Effector CD8-positive, alpha-beta T cell (primary cell): ENCODE results near the gene CACNB1.

ENCODE experiments used
- DNase-seq: peaks from one replicate; lab custom pipeline; 2025; lab: John Stamatoyannopoulos, UW

The CACNB1 gene

DNA sequence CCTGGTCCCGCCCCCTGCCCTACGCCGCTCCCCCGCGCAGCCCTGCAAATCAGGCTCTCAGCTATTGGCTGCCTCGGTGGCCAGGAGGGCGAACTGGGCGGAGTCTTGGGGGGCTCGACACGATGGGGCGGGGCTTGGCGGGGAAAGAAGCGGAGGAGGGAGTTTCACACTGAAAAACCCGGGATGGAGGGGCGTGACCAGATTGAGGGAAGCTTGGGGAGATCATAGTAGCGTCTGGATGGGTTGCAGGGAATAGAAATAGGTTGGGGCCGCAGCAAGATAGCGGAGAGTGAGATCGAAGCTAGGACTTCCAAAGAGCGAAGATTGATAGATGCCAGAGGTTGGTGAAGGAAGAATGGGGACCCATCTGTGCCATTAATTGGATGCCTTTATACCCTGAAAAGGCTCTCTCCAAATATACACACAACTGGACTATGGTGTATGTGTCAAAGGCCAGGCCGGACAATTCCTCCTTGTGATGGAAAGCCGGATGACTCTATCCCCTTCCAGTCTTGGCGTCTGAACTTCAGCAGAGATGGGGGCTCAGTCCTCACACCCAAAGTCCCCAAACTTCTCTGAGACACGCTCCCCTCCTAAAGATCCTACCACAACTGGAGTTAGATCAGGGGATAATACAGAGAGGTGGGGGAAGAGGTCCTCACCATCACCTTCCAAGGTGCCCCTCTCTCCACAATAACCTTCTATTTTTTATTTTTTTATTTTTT lies 28.7 kb upstream of the CACNB1 start:
- peak; percentile 71 for DNase-seq

DNA sequence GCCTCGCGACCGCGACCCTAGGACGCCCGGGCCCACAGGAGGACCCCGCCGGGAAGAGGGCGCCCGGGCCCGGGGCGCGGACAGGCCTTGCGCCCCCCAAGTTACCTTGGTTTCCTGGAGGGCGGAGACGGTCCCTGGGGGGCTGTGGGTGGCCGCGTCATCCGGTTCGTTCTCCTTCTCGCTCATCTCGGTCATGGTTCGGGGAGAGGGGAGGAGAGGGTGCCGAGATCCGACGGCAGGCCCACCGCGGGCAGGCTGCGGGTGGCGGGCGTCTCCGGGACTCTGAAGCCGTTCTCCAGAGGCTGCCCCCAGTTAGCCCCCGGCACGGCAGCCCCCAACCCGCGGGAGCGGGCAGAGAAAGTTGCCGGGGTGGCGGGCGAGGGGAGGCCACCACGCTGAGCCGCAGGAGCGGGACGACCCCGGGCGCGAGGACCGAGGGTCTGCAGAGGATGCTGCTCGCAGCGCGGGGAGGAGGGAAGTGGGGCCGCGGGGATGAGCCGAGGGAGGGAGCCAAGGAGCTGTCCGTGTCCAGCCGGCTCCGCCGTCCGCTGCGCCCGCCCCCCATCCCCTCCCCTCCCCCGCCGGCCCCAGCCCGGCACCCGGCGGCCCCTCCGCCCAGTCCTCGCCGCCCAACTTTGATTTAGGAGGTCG lies 28.0 kb upstream of the CACNB1 start, which contains the start of gene STAC2:
STAC2 (minus strand) TSS at position 638 of the 651 bp plus-strand sequence; CDS start at position 195, 443 bp downstream.
- DNase-seq, result no peak

DNA sequence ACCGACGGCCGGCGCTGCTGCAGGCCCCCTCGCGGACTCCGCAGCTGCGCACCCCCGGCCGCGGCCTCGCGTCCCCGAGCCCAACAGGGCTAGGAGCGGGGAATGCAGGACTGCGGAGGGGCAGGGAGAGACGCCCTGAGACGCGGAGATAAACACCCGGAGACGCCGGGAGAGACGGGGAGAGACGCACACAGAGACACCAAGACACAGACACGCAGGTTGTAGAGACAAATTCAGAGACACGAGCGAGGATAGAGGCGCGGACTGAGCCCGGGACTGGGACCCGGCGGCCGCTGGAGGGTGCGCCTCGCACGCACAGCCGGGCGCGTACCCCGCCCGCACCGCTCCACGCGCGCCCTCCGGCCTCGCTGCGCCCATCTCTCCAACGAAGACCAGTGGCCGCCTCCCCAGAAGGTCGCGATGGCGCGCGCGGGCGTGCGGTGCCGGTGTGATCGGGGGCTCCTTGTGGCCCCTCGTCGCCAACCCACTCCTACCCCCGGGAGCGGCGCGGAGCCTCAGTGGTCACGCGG lies 27.4 kb upstream of the CACNB1 start:
- no peak for DNase-seq

DNA sequence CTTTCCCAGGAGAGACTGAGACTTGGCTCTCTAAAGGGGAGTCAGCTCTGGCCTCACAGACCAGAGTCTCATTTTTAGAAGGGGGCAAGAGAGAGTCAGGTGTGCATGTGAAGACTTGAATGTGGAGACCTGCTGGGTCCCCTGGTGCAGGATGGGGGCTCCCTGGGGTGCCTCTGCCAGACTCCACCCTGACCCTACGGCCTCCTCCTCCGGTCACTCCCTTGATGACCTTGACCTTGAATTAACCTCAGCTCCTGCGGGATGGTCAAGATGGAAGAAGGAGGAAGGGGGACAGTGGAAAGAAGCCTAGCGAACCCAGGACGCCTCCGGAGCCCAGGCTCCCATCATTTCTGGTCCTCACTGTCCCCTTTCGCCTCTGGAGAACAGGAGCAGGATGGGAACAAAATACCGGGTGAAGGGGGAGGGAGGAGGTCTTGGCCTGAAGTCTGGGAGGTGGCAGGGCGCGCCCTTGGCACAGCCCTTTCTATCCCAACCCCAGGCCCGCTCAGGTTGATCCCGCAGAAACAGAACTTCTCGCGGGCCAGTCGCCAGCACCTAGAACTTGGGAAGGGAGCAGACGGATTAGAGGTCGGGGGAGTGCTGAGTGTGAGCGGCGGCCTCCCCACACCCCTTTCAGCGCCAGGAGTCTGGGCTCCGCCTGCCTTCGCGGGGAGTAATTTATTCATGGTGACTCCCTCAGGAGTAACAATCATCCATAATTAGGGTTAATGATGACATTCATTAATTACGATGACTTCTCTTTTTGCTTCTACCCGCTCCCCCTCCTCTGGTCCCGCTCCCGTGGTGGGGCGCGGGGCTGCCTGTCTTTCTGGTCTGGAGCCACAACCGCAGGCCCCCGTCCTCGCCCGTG lies 26.7 kb upstream of the CACNB1 start:
- no peak for DNase-seq

DNA sequence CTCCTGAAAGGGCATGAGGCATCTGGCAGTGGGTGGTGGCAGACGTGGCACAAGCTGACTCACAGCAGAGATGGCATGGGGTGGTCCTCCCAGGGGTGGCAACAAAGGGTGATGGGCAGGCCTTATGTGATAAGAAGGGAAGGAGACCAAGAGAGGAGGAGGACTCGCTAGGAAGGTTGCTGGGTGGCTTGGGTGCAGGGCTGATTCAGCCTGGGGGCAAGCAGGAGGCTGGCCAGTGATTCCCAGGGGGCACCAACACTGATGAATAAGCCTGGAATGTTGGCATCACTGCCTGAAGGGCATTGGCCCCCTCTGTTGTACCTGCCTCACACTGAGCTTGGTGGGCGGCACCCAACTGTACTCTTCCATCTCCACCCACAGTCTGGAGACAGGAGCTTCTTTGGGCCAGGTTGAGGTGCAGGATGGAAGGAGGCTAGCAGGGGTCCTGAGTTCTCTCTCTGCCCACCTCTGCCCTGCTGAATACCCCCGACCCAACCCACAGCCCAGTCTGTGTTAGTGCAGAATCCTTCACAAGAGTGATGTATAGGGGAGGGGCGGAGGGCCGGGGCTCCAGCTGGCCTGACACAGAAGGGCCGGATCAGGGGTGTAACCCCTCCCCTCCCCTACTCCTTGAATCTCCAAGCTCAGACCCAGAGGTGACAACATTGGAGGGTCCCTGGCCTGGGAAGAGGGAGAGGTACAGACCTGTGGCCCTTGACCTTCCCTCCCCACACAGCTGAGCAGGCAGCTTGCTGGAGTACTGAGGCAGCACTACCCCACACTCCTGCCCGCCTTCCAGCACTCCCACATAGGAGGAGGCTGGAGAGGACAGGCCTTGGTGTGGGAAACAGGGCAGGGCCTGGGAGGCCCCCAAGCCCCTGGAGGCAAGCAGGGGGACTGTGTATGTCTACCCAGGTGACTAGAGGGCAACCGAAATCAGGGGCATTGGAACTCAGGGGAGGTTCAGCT lies 25.7 kb upstream of the CACNB1 start:
- no peak for DNase-seq

DNA sequence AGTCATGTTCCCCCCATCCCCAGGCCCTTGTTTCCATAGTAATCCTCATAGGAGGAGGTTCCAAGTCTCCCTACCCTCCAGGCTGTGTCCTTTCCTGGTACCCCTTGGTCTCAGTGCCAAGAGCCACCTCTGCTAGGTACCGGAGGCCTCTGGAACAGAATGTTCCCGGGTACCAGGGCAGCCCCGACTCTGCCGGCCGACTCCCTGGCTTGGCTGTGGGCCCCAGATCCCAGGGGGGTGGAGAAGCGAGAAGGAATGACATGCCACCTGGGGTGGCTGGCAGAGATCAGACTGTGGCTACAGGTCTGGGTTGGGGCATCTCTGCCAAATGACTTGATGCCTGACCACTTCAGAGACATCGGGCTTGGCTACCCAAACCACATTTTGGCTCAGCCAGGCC lies 24.7 kb upstream of the CACNB1 start:
- no peak for DNase-seq

DNA sequence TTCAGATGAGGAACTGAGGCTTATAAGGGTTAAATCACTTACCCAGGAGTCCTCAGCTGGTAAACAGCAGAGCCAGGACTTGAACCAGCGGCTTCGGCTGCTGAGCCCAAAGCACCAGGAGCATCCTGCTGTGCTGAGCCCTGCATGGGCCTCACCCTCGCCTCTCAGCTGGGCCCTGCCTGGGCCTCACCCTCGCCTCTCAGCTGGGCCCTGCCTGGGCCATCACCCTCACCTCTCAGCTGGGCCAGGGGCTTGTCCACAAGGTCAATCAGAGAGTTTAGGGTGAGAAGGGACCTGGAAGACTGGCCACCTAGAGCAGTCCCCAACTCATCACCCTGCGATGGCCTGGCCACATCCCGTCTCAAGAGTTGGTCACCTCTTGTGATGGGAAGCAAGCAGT lies 24.1 kb upstream of the CACNB1 start:
- no peak for DNase-seq

DNA sequence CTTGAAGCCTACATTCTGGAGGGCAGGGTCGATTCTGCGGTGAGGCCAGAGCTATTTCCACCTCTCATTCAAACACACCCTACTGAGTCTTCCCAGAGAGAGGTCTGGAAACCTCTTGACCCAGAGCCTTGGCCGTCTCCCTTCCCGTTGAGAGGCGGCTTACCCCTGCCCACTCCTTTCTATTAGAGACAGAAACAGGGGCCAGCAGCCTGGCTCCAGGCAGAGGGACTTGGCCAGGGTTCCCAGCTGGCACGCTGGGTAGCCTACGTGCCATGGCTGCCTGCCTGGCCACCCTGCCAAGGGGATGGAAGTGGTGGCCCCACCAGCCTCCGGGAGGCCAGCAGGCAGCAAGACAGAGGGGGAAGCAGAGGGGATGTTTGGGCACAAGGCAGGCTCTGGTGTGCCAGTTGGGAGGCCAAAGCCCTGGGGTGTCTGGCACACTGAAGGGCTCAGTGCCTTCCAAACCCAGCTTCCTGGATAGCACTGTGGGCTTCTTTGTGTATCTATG lies 22.2 kb upstream of the CACNB1 start:
- no peak for DNase-seq

DNA sequence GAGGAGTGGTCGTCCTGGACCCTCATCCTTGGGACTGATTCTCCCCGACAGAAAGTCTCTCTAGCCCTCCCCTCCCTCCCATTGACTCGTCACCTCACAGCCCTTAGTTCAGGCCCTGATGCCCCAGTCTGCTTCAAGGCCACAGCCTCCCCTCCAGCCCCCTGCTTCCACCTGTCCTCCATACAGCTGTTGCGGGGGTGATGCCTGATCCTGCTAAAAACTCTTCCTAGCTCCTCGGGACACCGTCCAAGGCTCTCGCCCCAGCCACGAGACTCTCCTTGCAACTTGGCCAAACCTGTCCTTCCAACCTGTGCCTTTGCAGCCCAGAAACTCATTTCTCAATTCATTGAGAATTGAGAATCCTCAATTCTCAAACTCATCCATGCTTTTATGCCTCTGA lies 21.4 kb upstream of the CACNB1 start:
- DNase-seq, result no peak

DNA sequence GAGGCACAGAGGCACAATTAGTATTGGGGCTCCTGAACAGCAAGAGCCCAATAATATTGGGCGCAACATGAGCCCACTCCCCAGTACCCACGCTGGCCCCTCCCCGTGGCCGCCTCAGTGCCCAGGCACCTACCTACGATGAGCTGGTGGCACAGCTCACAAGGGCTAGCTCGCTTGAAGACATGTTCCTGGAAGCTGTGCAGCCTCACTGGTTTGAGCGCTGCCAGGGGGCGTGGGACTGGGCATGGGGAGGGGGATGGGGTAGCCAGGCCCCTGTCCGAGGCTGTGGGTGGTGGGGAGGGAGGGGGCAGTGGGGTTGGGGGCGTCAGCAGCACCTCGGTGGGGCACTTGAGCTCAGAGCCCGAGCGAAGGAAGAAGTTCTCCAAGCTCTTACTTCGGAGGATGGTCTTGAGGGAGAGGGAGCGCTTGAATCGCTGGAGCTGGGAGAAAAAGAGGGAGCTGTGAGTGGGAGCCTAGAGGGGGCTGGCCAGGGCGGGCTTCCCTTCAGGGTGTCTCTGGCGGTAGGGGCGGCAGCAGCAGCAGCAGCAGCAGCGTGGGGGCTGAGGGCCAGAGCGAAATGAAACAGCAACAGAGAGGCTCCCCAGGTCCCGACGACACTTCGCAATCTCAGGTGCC lies 20.4 kb upstream of the CACNB1 start:
- no peak for DNase-seq

DNA sequence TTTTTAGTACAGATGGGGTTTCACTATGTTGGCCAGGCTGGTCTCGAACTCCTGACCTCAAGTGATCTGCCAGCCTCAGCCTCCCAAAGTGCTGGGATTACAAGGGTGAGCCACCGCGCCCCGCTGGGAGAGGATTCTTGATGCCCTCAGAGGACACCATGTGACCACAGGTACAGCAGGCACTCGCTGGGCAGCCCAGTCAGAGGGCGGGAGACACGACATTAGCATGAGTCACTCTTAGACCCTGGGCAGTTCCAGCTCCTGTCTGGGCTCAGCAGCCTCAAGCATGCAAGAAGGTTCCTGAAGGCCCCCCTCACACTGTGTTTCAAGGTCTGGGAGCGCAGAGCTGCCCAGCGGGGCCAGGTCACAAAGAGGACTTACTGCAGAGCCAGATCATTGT lies 16.4 kb upstream of the CACNB1 start:
- DNase-seq, result no peak

DNA sequence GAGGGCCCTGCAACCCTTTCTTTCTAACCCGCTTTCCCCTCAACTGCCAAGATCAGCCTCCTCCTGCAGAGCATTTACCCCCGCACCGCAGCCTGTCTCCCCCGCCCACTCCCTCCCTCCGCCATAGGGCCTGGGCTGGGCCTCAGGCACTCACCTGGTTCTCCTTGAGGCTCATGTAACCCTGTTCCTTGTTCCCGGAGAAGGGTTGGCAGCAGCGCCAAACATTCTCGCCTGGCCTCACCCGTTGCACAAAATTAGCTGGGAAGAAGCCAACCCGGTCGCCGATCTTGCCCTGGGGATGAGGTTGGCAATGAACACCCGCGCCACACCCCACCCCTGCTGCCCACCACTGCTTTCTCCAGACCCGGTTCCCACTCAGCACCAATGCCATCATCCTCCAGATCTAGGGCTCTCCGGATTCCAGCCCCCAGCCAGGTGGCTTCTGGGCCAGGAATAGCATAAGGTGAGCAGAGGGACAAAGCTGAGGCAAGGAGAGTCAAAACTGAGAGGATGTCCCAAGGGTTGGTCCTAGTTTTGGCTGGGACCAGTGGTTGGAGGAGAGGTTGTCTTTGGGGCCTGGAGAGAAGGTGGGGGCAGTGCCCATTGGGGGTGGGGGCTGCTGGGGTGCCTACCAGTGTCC lies 15.5 kb upstream of the CACNB1 start:
- DNase-seq, result no peak

DNA sequence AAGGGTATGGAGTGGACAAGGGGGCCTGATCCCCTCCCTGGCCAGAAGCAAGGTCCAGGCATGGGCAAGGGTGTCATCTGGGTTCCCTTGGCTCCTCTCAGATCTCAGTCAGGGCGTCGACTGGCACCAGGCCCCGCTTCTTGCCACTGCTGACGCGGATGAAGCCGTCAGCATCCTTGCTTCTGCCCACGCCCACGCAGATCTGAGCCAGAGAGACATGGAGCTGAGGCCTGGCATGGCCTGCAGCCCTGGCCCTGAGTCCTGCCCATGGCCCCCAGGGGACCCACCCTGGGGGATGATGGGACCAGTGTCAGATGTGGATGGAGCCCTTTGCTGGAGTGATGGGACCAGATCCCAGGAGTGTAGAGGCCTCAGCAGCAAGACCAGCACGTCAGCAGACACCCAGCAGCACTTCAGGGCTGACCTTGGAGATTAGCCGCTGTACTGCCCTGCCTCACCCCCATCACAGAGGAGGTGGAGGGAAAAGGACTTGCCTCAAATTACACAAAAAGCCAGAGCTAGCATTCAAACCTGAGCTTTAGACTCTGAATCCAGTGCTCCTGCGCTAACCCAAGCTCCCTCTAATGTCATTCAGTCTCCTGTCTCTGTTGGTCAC lies 14.8 kb upstream of the CACNB1 start:
- DNase-seq, result no peak

DNA sequence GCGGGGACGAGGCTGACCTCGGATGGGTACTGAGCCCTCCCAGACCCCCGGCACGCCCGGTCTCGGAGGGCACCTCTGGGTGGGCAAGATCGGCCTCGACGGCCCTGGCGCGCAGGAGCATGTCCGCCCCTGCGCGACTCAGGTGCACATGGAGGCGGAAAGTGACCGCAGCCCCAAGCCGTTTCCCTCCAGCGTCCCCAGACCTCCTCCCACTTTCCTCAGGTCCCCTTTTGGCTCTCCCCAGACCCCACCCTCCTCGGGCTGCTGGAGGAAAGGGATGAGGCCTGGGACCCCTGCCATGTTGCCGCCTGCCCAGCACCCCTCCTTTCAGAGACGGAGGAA lies 12.6 kb upstream of the CACNB1 start:
- no peak for DNase-seq

DNA sequence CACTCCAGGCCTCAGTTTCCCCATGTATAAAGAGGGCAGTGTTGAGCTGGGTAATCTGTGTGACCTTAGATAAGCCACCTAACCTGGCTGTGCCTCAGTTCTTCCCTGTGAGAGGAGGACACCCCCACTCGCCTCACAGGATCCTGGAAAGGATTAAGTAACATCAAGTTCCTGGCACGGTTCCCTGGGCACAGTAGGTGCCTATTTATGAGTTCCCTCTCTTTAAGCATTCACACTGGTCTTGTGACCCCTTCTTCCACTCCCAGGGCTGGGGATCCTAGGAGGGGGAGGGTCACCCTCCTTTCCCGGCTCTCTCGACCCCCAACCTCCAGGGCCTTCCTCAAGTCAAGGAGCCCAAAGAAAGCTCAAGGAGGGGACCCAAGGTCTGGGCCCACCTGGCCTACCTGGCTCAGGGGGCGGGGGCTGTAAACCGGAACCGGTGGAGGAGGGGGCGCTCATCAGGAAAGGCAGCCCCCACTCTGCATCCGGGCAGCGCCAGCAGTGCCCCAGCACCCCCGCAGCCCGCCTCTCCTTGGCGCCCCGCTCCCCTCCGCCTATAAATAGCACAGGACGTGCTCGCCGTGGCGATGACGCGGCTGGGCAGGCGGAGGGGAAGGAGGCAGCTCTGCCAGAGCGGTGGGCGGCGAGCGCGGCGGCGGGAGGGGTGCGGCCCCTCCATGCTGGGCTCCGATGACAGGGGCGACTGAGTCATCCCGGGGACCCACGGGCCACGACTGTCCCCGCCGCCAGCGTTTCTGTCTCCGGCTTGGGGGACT lies 12.0 kb upstream of the CACNB1 start:
- peak; percentile 68 for DNase-seq

DNA sequence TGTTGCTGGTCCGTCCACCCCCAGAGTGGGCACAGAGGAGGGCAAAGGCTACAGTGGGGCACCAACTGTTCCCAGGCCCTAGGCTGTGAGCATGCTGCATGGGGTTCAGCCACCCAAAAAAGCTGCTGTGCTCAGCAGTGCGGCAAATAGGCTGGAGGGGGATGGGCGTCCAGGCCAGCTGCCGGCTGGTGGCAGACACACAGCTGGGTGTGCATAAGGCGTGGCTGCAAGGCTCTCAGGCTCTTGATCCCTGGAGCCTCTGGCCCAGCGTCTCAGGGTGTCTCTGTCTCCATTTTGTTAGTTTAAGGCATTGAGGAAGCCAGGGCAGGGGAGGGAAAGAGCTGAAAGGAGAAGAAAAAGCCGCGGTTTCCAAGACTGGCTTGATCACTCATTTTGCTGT lies 11.4 kb upstream of the CACNB1 start:
- no peak for DNase-seq

DNA sequence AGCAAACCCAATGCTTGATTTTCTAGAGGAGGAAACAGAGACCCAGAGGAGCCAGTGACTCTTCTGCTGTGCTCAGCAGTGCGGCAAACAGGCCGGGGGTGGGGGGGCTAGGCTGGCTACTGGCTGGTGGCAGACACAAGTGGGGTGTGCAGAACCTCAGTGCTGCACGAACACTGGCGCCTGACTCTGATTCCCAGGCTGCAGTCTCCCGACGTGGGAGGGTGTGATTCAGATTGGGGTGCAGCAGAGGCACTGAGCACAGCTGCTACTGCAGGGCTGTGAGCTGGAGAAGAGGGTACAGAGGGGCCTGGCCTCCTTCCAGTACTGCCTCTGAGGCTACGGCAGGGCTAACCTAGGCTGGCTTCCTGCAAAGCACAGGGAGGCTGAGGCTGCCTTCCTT lies 10.7 kb upstream of the CACNB1 start:
- DNase-seq, result no peak

DNA sequence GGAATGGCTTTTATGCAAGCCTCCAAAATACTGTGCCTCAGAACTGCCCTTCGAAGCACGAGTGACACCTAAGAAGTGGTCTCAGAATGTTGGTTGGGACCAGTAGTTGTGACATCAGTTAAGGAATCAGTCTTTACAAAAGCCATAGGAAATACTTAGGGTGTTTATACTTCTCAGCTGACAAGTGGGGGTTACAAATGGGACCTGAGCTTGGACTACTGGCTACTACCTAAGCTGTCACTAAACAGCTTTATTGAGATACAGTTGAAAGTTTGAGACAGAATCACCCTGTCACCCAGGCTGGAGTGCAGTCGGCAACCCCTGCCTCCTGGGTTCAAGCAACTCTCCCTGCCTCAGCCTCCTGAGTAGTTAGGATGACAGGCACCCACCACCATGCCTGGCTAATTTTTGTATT lies 7.7 kb upstream of the CACNB1 start:
- DNase-seq, result no peak

DNA sequence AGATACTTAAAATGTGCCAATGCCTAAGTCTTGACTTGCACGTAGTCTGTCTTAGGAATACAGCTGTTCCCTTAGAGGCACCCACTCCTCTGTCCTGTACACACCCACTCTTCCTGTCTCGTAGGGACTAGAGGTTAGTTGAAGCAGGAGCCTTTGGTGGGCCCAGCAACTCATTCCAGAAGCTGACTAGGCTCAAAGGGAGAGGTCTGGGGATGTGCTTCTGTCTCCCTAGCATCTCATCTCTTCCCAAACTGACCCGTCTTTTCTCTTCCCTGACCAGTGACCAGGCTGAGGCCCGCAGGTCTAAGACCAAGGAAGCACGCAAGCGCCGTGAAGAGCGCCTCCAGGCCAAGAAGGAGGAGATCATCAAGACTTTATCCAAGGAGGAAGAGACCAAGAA lies 6.8 kb upstream of the CACNB1 start:
- no peak for DNase-seq
